Fibroblast of the aortic adventitia (primary cell): Measurements from ENCODE around the gene QDPR. TPM values are rescaled to one million over a fixed set of nuclear protein-coding genes. Genes with fewer than 3 reads are reported as not detected.

Source experiments
- DNase-seq: peaks from one replicate; pipeline ENCODE4 v3.0.0-alpha.2; 2010; ENCODE audit warnings: low read depth
- H3K4me3 ChIP-seq: 2 replicates; pipeline ENCODE4 v1.5.1; 2011; ENCODE audit warnings: low read depth, mild to moderate bottlenecking, control low read depth, low read length, moderate library complexity
- total RNA-seq: library from RNA; depleted of rRNA; stranded (reverse); fragments of >200 nt; gene quantifications from 2 replicates; pipeline ENCODE4 v1.2.3, GENCODE V29; 2012; ENCODE audit warnings: low replicate concordance
- TF ChIP-seq, protein P1 (sequence below): IDR thresholded peaks from 2 replicates; pipeline ENCODE4 v1.5.1; 2011; ENCODE audit warnings: mild to moderate bottlenecking, low read length, control low read depth, inconsistent platforms; ENCODE audit not compliant: insufficient read depth

Gene QDPR
- total RNA-seq, 1 donor: 38.7 TPM

DNA sequence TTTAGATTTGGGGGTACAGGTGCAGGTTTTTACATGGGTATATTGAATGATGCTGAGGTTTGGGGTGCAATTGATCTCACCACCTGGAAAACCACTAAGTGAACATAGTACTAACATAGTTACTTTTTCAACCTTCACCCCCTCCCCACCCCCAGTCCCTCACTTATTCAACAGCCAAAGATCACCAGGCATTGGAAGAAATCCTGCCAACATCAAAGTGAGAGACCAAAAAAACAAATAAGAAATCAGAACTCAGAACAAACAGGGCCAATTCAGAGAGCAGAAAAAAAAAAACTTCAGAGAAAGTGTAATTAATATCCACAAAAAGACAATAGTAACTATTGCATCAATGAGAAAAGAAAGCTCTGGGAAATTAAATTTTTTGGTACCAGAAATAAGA lies 44.6 kb upstream of the QDPR start:
- no peak for DNase-seq
- no peak overlapping the region for H3K4me3 ChIP-seq
- TF ChIP-seq, protein P1, sequence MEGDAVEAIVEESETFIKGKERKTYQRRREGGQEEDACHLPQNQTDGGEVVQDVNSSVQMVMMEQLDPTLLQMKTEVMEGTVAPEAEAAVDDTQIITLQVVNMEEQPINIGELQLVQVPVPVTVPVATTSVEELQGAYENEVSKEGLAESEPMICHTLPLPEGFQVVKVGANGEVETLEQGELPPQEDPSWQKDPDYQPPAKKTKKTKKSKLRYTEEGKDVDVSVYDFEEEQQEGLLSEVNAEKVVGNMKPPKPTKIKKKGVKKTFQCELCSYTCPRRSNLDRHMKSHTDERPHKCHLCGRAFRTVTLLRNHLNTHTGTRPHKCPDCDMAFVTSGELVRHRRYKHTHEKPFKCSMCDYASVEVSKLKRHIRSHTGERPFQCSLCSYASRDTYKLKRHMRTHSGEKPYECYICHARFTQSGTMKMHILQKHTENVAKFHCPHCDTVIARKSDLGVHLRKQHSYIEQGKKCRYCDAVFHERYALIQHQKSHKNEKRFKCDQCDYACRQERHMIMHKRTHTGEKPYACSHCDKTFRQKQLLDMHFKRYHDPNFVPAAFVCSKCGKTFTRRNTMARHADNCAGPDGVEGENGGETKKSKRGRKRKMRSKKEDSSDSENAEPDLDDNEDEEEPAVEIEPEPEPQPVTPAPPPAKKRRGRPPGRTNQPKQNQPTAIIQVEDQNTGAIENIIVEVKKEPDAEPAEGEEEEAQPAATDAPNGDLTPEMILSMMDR: no peak

- H3K4me3 ChIP-seq: no peak overlapping the region
- no peak for DNase-seq
- TF ChIP-seq, protein P1: no peak
Observed at GRCh38 chr4:17554568-17554967, 42.7 kb upstream of the QDPR start.

GRCh38 chr4:17552427-17552826 lies 40.5 kb upstream of the QDPR start:
- H3K4me3 ChIP-seq: no peak overlapping the region
- DNase-seq: no peak
- TF ChIP-seq, protein P1: no peak

DNA sequence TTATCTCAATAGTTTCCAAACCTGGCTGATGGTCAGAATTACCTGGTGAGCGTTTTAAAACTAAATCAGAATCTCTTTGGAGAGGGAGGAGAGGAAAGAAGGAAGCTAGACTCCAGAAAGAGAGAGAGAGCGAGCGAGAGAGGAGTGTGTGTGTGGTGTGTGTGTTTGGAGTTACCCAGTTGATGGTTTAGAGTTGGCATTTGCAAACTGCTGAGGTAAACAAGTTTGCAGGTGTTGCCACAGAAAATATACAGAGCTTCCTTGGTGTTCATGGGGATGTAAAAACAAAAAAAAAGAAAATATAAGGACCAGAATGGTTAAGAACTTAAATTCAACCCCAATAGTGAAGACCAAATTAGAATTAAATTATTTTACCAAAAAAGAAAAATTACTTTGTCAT lies 38.7 kb upstream of the QDPR start:
- H3K4me3 ChIP-seq: no peak overlapping the region
- TF ChIP-seq, protein P1: no peak
- no peak for DNase-seq

DNA sequence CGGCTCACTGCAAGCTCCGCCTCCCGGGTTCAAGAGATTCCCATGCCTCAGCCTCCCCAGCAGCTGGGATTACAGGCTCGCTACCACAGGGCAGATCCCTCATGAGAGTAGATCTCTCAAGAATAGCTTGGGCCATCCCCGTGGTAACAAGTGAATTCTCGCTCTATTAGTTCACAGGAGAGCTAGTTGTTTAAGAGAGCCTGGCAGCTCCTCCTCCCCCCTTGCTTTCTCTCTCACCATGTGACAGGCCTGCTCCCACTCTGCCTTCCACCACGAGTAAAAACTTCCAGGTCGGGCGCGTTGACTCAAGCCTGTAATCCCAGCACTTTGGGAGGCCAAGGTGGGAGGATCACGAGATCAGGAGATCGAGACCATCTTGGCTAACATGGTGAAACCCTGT lies 34.8 kb upstream of the QDPR start:
- DNase-seq: no peak
- H3K4me3 ChIP-seq: no peak overlapping the region
- TF ChIP-seq, protein P1: no peak

DNA sequence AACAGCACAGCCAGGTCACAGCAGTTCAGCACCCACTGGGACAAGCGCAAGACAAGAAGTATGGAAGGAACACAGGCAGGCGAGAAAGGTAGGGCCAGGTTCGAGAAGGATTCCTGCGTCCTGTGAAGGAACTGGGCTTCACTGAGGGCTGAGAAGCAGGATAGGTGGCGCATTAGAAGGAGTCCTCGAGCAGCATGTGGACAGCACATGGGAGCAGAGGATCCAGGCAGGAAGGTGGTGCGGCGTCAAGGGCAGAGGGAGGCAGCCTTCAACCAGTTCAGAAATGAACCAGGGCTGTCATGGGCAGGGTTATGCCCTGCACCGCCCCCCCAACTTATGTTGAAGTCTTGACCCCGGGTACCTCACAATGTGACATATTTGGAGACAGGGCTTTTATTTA lies 34.3 kb upstream of the QDPR start:
- DNase-seq: no peak
- TF ChIP-seq, protein P1: no peak
- H3K4me3 ChIP-seq: no peak overlapping the region

- DNase-seq: no peak
- TF ChIP-seq, protein P1: no peak
- H3K4me3 ChIP-seq: no peak overlapping the region
Observed at GRCh38 chr4:17545374-17546140, 33.7 kb upstream of the QDPR start.
